Endometrium (tissue), 2 donors: ENCODE measurements around the gene CALML3.

ENCODE experiments used
- FAIRE-seq: peaks from 2 replicates; lab custom pipeline; 2012; peaks lifted over from hg19 to GRCh38; lab: Jason Lieb, UNC
- donor health status: control.
- donor health status: control.

CALML3 gene

DNA sequence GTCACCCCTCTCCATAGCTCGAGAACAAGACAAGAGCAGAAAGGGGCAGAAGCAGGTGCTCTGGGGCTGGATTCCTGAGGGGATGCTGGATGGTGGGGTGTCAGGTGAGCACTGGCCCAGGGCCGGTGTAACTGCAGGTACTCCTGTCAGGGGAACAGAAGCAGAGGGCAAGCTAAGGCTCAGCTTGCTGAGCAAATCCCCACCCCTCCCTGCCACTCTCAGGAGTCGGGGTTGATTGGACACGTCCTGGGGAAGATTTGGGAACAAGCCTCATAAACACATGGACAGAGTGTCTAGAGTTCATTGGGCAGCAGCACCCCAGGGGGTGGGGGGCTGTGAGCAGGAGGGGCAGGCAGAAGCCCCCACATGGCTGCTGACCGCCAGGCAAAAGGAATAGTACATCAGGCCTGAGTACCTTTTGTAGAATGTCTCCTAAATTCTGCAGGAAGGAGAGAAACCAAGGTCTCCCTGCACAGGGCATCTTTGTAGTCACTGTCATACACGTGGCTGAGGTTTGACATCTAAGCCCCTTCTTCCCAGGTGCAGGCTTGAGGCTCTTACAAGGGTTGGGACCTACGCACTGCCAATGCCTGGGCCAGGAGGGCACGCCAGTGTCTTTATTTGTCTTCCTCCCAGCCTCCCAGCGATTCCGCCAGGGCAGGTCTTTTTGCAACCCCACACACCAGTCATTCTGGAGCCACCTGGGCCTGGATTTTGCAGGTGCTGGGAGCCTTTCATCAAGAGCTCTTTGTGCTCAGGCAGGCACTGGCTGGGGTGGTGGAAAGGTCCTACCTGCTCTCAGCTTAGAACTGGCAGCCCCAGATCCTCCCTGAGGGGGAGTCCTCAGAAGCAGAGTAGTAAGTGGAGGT lies 2.8 kb downstream of the CALML3 start:
- FAIRE-seq: no peak

DNA sequence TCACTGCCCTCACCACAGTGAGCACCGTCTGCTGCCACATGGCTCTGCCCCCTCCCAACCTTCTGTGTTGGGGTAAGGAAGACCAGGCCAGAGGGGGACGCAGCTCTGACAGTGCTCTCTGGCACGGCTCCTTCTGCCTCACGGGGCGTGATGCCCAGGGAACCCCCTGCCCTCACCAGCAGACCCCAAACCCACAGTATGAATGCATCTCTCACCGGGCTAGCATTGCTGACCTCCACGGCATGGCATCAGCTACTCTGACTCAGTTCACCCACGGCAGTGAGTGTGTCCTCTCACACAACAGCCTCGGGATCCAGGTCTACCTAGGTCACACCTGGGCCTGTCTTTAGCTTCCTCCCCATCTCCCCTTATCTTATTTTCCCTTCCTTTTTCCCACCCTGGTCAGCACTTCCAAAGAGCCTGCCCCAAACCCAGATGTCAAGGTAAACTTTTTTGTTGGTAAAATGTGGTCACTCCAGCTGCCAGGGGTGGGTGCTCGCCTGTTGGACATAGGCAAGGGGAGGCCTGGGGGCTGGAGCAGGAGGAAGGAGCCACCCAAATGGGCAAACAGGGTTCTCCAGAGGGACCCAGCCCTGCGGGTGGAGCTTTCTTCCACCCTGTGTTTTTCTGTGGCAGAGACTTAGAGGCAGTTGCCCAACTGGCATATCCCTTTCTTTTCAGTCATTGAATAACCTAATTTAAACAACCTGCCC lies 4.4 kb downstream of the CALML3 start:
- FAIRE-seq: no peak

DNA sequence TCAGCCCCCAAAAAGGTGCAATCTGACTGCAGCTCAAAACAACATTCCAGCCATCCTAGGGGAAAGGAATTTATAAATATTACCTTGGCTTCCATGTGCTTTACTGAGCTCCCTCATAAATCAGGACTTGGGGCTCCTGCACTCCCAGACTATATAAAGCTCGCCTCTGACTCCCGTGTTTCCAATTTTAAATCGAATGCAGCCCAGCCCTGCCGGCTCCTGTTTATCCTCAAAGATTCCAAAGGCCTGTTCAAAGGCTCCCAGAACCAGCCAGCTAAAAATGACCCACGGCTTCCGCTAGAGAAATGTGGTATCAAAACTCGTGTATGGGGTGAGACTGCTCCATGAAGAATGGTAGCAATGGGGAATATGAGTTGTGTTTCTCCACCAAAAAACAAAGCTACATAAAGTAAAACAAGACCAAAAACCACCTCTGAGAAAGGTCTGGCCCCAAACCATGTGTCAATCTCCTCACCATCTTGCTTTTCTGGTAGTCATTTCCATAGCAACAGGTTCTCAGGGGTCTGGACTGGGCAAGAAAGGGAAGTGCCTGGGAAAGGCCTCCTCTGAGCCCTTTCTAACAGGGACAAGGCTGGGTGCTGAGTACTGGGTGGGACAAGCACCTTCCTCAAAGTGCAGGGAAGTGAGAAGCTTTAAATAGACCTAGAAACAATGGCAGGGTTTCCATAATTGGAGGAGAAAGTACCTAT lies 5.1 kb downstream of the CALML3 start:
- no peak for FAIRE-seq

DNA sequence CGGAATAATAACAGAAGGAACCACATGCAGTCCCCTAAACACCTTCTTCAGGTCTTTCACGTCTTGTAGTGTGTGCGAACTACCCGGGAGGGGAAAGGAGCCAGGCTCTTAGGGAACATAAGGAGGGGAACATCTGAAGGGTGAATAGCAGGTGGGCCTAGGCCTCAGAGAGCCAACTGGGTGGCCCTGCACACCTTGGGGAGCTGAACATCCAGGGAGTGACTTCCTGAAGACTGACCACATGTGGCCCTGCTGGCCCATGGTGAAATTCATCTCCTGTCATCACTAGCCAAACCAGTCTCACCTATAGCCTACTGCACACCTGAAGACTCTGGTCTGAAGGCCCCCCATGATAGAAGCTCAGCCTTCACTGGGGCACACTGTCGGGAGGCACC lies 5.6 kb downstream of the CALML3 start:
- FAIRE-seq: no peak

DNA sequence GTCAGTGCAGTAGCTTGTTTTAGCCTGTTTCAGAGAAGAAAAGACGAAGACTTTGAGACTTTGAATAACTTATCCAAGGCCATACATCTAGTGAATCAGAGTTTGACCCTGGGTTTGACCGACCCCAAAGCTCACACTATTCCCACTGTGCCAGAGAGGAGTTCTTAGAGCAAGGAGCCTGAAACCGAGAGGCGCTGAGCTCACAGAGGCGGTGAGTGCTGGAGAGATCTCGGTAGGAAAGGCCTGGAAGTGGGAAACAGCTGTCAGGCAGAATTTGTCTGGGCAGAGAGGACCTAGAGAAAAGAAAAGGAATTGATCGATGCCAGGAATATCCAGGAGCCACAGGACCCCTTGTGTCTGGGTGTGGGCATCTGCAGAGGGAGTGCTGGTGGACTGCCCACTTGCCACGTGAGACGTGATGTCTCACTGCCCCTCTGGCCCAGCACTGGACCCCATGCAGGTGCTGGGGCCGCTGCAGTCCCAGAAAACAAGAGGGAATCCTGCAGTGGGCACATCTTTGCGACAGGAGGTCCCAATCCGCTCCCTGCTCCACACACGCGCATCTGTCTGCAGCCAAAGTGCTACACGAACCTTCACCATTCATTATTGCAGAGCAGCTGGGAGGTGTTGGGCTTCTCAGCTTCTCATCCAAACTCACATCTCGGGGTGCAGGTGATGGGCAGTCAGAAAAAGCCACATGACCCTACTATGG lies 6.2 kb downstream of the CALML3 start:
- no peak for FAIRE-seq

DNA sequence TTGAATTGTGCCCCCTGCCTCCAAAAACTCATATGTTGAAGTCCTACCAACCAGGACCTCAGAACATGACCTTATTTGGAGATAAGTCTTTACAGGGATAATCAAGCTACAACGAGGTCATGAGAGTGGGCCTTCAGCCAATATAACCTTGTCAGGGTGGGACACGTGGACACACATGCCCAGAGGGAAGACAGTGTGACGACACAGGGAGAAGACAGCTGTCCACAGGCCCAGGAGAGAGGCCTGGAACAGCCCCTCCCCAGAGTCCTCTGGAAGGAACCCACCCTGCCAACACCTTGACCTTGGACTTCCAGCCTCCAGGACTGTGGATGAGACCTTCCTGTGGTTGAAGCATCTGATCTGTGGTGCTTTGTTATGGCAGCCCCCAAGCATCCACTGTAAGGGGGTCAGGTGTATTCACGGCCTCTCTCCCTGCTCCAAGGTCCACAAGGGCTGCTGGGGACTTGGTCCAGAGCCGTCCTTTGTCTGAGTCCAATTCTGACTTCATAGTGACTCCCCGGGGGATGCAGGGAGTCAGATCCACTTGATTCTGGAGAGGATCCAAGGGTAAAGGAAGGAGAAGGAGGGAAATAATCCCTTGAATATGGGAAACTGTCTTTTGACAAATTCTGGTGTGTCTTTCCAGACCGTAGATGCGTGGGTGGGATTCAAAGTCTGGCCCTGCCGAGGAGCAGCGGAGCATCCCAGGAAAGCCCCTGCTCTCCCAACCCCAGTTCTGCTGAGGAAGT lies 7.0 kb downstream of the CALML3 start:
- no peak for FAIRE-seq

DNA sequence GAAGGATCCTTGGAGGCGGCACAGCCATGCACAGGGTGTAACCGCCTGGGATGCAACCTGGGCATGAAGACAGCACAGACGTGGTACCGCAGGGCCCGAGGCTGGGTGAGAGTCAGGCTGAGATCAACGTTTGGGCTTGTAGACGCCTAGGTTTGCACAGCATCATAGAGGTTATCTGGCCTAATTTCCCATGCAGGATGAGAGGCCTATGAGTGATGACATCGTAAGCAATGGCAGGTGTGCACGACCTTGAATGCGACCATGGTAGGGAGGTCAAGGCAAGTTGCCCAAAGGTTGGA lies 7.5 kb downstream of the CALML3 start:
- no peak for FAIRE-seq

DNA sequence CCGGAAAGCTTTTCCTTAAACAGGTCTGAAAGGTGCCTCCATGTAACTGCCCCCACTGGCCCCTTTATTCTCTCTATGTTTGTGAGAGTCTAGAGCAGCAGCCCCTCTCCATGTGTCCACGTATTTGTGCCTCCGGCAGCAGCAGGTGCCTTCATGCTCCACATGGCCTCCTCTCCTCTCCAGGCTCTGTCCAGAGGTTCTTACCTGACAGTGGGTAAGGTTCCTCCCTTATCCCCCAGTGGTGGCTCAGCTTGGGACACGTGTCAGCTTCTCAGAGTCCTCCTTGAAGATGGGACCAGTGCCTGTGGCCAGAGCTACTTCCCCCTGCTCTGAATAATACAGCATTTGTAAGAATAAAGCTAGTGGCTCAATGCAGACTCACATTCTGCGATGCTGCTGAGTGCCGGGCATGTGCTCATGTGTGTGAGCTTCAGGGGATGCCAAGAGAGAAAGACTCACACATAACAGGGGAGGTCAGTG lies 7.9 kb downstream of the CALML3 start:
- FAIRE-seq: no peak

DNA sequence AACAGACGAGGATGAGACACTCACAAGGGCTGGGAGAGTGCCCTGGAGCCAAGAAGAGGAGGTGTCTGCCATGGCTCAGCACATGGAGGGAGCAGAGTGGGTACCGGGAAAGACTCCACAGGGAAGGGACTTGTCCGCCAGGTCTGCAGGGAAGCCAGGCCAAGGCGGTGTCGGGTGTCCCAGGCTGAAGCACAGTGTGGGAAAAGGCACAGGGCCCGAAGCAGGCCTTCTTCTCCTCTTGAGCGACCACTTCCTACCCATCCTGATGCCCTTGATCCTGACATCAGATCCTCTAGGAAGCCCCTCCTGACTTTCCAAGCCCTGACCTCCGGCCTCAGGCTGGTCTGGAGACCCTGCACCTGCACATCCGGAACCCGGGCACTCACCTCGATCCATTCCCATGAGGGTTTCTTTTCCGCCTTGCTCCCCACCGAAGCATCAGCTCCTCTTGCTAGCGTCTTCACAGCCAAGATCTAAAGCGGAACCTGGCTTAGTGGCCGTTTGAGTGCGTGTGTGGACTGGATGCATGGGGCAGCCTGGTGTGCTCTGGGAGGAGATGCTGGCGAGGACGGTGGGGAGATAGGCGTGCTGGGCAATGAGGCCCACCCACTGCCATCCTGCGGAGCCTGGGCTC lies 8.5 kb downstream of the CALML3 start:
- FAIRE-seq: no peak

DNA sequence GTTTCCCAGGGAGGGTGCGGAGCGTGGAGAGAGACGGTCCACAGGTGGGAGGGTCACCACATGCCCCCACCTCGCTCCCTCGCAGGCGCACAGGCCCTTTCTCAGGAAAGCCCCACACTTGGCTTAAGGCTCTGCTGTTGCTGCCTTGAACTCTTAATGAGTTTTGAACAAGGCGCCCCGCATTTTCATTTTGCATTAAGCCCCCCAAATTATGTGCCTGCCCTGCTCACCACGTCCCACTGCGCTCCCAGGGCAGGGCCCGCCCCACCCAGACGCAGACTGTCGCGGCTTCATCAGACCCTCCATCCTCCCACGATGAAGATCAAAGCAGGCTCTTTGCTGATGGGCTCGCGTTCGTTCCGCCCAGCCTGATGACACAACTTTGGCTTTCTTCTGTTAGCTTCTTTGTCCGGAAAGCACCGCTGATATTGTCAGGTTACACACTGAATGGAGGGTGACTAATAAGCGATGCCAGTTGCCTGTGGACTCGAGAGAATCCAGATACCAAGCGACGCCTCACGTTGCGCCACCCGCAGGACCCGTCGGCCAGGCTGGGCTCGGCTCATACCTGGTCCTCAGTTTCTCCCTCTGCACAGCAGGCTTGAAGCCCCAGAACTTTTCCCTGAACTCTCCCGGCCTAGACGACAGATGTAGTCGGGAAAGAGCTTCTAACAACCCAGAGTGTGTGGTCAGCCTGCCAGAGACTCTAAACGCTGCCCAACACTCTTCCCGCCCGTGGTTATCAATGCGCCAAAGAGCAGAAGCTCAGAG lies 9.5 kb downstream of the CALML3 start:
- FAIRE-seq: no peak

DNA sequence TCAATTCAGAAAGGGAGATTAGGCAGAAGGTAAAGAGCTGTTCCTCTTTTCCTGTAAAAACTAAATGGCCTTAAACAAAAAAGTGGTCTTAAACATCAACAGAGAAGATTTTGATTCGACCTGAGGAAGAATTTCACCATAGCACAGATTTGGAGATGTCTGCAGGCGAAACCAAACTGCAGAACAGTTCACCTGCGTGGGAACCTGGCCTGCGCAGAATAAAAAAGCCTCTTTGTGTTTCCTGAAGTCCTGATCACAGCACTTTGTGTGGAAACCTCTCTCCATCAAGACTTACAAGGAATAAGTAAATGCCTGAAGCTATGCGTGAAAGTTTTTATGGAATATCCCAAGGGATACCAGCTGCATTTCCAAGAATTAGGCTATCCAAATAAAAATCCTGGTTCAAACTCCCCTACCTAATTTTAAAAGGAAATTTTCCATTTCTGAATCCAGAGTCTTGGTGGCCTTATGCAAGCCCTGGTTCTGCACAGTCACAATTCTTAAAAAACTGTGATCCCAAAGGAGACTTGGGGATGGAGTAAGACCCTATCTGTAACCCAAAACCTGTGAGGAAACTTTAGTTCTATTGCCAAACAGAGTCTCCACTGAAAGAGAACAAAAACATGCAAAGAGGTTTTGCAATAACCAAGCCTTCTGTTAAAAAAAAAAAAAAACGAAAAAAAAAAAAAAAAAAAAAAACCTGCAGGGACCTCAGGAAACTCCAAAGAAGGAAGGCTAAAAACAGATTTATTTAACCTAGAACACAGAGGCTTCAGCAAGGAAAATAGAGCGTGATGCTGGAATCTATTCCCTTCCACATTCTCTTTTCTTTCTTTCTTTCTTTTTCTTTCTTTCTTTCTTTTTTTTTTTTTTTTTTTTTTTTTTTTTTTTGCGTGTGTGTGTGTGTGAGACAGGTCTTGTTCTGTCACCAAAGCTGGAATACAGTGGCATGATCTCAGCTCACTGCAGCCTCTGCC lies 10.4 kb downstream of the CALML3 start:
- peak; percentile 63 for FAIRE-seq

DNA sequence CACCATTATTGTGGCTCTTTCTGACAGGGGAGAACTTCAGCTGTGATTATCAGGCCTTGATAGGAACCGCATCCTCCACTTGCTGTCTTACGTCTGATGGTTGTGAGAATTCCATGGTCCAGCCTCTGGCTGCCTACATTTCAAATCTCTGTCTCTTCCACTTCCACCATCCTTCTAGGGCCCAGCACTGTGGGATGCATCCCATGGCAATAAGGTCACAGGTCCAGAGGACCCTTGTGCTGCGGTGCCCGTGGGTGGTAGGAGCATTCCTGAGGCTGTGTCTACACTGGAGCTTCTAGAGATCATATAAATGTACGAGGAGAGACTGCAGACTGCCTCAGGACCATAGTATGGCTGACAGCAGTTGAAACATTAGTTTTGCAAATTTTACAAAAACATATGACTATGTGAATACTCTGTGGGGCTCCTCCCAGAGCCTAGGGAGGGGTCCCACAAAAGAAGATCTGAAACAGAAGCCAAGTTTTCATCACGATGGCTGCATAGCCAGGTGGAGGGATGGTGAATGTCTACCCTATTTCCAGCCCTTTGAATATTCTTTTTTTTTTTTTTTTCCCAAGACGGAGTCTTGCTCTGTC lies 11.8 kb downstream of the CALML3 start:
- no peak for FAIRE-seq

DNA sequence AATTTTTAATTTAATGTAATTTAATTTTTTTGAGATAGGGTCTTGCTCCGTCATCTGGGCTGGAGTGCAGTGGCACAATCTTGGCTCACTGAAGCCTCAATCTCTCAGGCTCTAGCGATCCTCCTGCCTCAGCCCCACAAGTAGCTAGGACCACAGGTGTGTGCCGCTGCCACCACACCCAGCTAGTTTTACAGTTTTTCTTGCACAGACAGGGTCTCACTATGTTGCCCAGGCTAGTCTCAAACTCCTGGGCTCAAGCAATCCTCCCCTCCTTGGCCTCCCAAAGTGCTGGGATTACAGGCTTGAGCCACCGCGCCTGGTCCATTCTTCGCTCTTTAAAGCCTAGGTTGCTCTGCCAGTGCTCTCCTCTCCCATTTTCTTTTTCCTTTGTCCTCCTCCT lies 12.9 kb downstream of the CALML3 start:
- FAIRE-seq: no peak

DNA sequence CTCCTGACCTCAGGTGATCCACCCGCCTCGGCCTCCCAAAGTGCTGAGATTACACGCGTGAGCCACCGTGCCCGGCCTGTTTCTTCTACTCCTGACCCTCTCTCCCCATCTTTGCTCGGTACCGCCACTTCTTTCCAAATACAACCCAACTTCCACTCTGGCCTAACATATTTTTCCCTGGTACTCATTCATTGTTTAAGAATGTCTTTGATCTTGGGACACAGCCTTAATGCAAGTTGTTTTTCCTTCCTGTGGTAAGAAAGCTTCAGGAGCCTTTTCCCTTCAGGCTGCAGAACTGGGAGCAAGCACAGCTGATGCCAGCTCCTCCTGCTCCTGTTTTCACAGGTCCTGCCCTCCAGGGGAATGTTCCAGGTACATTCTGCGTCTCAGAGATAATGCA lies 13.7 kb downstream of the CALML3 start:
- no peak for FAIRE-seq

DNA sequence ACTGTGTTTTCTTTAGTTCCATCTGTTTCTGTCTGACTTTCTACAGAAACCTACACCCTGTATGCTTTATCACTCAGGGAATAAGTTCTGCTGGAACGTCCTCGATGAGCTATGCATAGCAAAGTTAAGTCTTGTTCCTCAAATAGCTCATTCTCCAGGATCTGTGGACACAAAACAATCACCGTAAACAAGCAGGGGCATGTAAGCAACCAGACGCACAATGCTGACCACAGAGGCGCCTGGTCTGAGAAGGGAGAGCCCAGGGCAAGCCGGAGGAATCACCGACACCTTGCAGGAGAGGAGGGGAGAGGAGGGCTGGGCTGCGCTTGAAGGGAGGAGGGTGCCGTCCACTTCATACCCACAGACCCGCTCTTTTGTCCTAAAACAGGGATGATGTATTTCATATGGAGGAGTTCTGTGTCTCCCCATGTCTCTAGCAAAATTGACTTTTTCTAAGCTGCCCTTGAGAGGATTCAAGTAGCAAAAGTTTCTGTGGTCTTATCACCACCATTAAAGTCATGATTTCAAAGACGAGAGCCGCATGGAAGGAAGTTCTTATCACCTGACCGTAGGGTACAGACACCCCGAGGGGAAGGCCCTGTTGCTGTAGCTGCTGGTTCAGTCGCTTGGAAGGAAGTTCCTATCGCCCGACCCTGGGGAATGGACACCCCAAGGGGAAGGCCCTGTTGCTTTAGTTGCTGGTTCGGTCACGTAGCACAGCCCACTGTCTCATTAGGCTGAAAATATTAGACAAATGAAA lies 14.3 kb downstream of the CALML3 start:
- FAIRE-seq: no peak

DNA sequence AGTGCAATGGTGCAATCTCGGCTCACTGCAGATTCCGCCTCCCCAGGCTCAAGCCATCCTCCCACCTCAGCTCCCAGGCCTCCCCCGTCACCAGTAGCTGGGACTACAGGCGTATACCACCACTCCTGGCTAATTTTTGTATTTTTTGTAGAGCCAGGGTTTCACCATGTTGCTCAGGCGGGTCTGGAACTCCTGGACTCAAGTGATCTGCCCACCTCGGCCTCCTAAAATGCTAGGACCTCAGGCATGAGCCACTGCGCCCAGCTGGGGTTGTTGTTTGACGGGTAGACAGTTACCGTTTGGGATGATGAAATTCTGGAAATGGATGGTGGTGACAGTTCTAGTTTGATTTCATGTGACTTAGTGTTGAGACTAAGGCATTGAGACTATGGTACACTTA lies 15.3 kb downstream of the CALML3 start:
- no peak for FAIRE-seq

DNA sequence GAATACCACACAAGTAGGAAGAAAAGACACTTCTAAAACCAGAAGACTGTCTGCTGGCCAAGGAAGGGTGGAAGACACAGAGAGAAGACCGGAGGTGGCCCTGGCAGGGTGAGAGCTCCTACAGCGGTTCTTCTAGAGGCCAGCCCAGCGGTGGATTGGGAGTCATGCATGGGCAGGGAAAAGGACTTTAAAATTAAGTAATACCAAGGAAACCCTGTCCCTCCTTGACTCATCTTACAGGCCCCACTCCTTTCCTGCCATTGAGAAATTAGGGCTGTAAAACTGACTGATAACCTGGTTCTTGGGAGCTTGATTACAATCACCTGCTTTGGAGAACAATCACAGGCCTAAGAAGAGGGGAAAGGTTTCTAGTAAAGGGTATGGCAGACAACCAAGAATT lies 16.1 kb downstream of the CALML3 start:
- FAIRE-seq: no peak

DNA sequence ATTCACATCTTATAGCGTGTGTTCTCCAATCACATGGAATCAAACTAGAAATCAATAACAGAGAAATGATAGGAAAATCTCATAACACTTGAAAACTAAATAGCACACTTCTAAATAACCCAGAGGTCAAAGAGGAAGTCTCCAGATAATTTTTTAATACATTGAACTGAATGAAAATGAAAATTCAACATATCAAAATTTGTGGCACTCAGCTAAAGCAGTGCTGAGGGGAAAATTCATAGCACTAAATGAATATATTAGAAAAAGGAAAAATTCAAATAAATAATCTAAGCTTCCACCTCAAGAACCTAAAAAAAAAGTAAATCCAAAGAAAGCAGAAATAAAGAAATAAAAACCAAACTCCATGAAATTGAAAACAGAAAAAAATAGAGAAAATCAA lies 17.3 kb downstream of the CALML3 start:
- FAIRE-seq: peak; percentile 15
